GM18526 (cell line): Measurements from ENCODE around the gene MEGF11.

Experiments used
- POLR2A ChIP-seq: IDR thresholded peaks from 3 replicates; pipeline ENCODE4 v1.6.1; 2011; ENCODE audit not compliant: insufficient read length; ENCODE audit errors: extremely low read depth

MEGF11 gene

GRCh38 chr15:66053991-66054390, 199.6 kb downstream of the MEGF11 start:
- TF ChIP-seq POLR2A: no peak

GRCh38 chr15:66051833-66052232, 201.7 kb downstream of the MEGF11 start:
- no peak for TF ChIP-seq POLR2A

GRCh38 chr15:66050264-66050663, 203.3 kb downstream of the MEGF11 start:
- no peak for TF ChIP-seq POLR2A

- no peak for TF ChIP-seq POLR2A
Measured at GRCh38 chr15:66049353-66049752, 204.2 kb downstream of the MEGF11 start.

GRCh38 chr15:66047321-66048024, 206.1 kb downstream of the MEGF11 start:
- no peak for TF ChIP-seq POLR2A

GRCh38 chr15:66046751-66047150, 206.8 kb downstream of the MEGF11 start:
- TF ChIP-seq POLR2A: no peak

GRCh38 chr15:66046326-66046725, 207.2 kb downstream of the MEGF11 start:
- no peak for TF ChIP-seq POLR2A

GRCh38 chr15:66045542-66045941, 208.0 kb downstream of the MEGF11 start:
- no peak for TF ChIP-seq POLR2A

- no peak for TF ChIP-seq POLR2A
Measured at GRCh38 chr15:66044837-66045236, 208.7 kb downstream of the MEGF11 start.

GRCh38 chr15:66043264-66043663, 210.3 kb downstream of the MEGF11 start:
- TF ChIP-seq POLR2A: no peak

GRCh38 chr15:66042624-66043023, 210.9 kb downstream of the MEGF11 start:
- no peak for TF ChIP-seq POLR2A

- TF ChIP-seq POLR2A: no peak
Measured at GRCh38 chr15:66041276-66041675, 212.3 kb downstream of the MEGF11 start.

- TF ChIP-seq POLR2A: no peak
Measured at GRCh38 chr15:66040211-66040892, 213.2 kb downstream of the MEGF11 start.

GRCh38 chr15:66039117-66039871, 214.3 kb downstream of the MEGF11 start:
- TF ChIP-seq POLR2A: no peak

- TF ChIP-seq POLR2A: no peak
Measured at GRCh38 chr15:66038387-66039116, 215.0 kb downstream of the MEGF11 start.
